HG03565 (cell line): ENCODE measurements around the gene KCNQ1.
A peak's percentile ranks its signal among the peaks of the same experiment; 100 is the strongest.

ENCODE experiments used
- ATAC-seq: cut with Tn5 transposase; IDR thresholded peaks from one replicate; pipeline ENCODE4 v1.9.1; 2021; ENCODE audit warnings: mild to moderate bottlenecking, moderate library complexity; ENCODE audit not compliant: unreplicated experiment

Gene KCNQ1

GRCh38 chr11:2883979-2884815, 439.4 kb downstream of the KCNQ1 start:
- no peak for ATAC-seq

- no peak for ATAC-seq
Measured at GRCh38 chr11:2885017-2885677, 440.3 kb downstream of the KCNQ1 start.

- ATAC-seq = peak; percentile 57
Measured at GRCh38 chr11:2885678-2886081, 440.9 kb downstream of the KCNQ1 start, which contains the start of gene CDKN1C. CDKN1C (minus strand) TSS chr11:2885775; CDS start chr11:2885456, 319 bp downstream.

- peak; percentile 19 for ATAC-seq
Measured at GRCh38 chr11:2886191-2886894, 441.5 kb downstream of the KCNQ1 start.

GRCh38 chr11:2886936-2887335, 442.1 kb downstream of the KCNQ1 start:
- ATAC-seq = no peak

- ATAC-seq = no peak
Measured at GRCh38 chr11:2887515-2888195, 442.8 kb downstream of the KCNQ1 start.

GRCh38 chr11:2888266-2888968, 443.6 kb downstream of the KCNQ1 start:
- ATAC-seq = no peak

- ATAC-seq = no peak
Measured at GRCh38 chr11:2889362-2890273, 444.8 kb downstream of the KCNQ1 start.

GRCh38 chr11:2890466-2891294, 445.9 kb downstream of the KCNQ1 start:
- no peak for ATAC-seq

GRCh38 chr11:2891326-2892214, 446.8 kb downstream of the KCNQ1 start:
- no peak for ATAC-seq

- ATAC-seq = no peak
Measured at GRCh38 chr11:2892215-2892966, 447.6 kb downstream of the KCNQ1 start.

GRCh38 chr11:2892967-2893528, 448.2 kb downstream of the KCNQ1 start:
- ATAC-seq = no peak

GRCh38 chr11:2893935-2894334, 449.1 kb downstream of the KCNQ1 start:
- no peak for ATAC-seq

GRCh38 chr11:2896047-2896446, 451.2 kb downstream of the KCNQ1 start:
- ATAC-seq = no peak

- ATAC-seq = no peak
Measured at GRCh38 chr11:2897048-2897447, 452.2 kb downstream of the KCNQ1 start.

- no peak for ATAC-seq
Measured at GRCh38 chr11:2898366-2899079, 453.7 kb downstream of the KCNQ1 start.
